Measurements from ENCODE around the gene YTHDC2. TPM values are rescaled to one million over a fixed set of nuclear protein-coding genes. Genes with fewer than 3 reads are reported as not detected.
"Not testable (repeated sequence)": the region's sequence is repeated elsewhere in the genome, so short reads cannot be mapped to it uniquely, and the experiment has no call there.

The YTHDC2 gene
- total RNA-seq, 2 donors from 2014 or later = 21.9 to 27.4 TPM

- Mint-ChIP-seq H3K9me3 (no peaks in the 10 kb centered on the region), H3K36me3 (ENCODE audit: insufficient read depth in 2 of 2) (peaks cover 9 to 10% of the 10 kb centered on the region in 2 donors), H3K4me1 (ENCODE audit: low read depth) (no peaks in the 10 kb centered on the region), H3K4me3 (no peak overlapping the region), H3K27ac (no peak overlapping the region), H3K27me3 (ENCODE audit: low read depth) (no peaks in the 10 kb centered on the region)
- ATAC-seq (replicated peaks in 1 of 2) = no peak
- DNase-seq = no peak
Measured at GRCh38 chr5:113578091-113578490, 64.6 kb downstream of the YTHDC2 start.

- H3K4me3 Mint-ChIP-seq = no peak overlapping the region
- ATAC-seq (replicated peaks in 1 of 2) (no peak), DNase-seq (no peak)
- no peaks in the 10 kb centered on the region for H3K4me1 Mint-ChIP-seq (ENCODE audit: low read depth)
- no peaks in the 10 kb centered on the region for H3K9me3 Mint-ChIP-seq
- H3K27ac Mint-ChIP-seq = no peak overlapping the region
- no peaks in the 10 kb centered on the region for H3K27me3 Mint-ChIP-seq (ENCODE audit: low read depth)
- H3K36me3 Mint-ChIP-seq (ENCODE audit: insufficient read depth in 2 of 2) = peaks cover 3 to 5% of the 10 kb centered on the region in 2 donors
Measured at GRCh38 chr5:113581388-113581787, 67.9 kb downstream of the YTHDC2 start.

GRCh38 chr5:113598150-113598549, 84.7 kb downstream of the YTHDC2 start:
- Mint-ChIP-seq H3K9me3 (no peaks in the 10 kb centered on the region), H3K27ac (no peak overlapping the region), H3K27me3 (ENCODE audit: low read depth) (no peaks in the 10 kb centered on the region), H3K4me1 (ENCODE audit: low read depth) (no peaks in the 10 kb centered on the region), H3K36me3 (ENCODE audit: insufficient read depth in 2 of 2) (no peaks in the 10 kb centered on the region), H3K4me3 (no peak overlapping the region)
- DNase-seq = no peak
- ATAC-seq (replicated peaks in 1 of 2) = no peak

- Mint-ChIP-seq H3K4me1 (ENCODE audit: low read depth) (no peaks in the 10 kb centered on the region), H3K9me3 (no peaks in the 10 kb centered on the region), H3K27ac (no peak overlapping the region)
Measured at GRCh38 chr5:113598926-113599325, 85.4 kb downstream of the YTHDC2 start.

GRCh38 chr5:113600255-113600905, 86.9 kb downstream of the YTHDC2 start:
- no peaks in the 10 kb centered on the region for H3K4me1 Mint-ChIP-seq (ENCODE audit: low read depth)
- H3K36me3 Mint-ChIP-seq (ENCODE audit: insufficient read depth in 2 of 2) = no peaks in the 10 kb centered on the region
- ATAC-seq (replicated peaks in 1 of 2) (no peak), DNase-seq (no peak)
- no peak overlapping the region for H3K4me3 Mint-ChIP-seq
- no peaks in the 10 kb centered on the region for H3K9me3 Mint-ChIP-seq
- peaks cover 4% of the 10 kb centered on the region for H3K27me3 Mint-ChIP-seq (ENCODE audit: low read depth)
- H3K27ac Mint-ChIP-seq = no peak overlapping the region

More at GRCh38 chr5:113598926-113599325, 85.4 kb downstream of the YTHDC2 start:
- Mint-ChIP-seq H3K36me3 (ENCODE audit: insufficient read depth in 2 of 2) (no peaks in the 10 kb centered on the region), H3K4me3 (no peak overlapping the region), H3K27me3 (ENCODE audit: low read depth) (no peaks in the 10 kb centered on the region)
- no peak for ATAC-seq (replicated peaks in 1 of 2)
- no peak for DNase-seq

- ATAC-seq (replicated peaks in 1 of 2) = no peak
- Mint-ChIP-seq H3K9me3 (no peaks in the 10 kb centered on the region), H3K27me3 (ENCODE audit: low read depth) (peaks cover 15% of the 10 kb centered on the region), H3K4me1 (ENCODE audit: low read depth) (peaks cover 6% of the 10 kb centered on the region), H3K36me3 (ENCODE audit: insufficient read depth in 2 of 2) (no peaks in the 10 kb centered on the region), H3K4me3 (no peak overlapping the region), H3K27ac (no peak overlapping the region)
- DNase-seq = no peak
Measured at GRCh38 chr5:113601423-113601822, 87.9 kb downstream of the YTHDC2 start.

GRCh38 chr5:113603246-113603645, 89.8 kb downstream of the YTHDC2 start:
- H3K36me3 Mint-ChIP-seq (ENCODE audit: insufficient read depth in 2 of 2); H3K9me3 Mint-ChIP-seq; H3K4me3 Mint-ChIP-seq; H3K4me1 Mint-ChIP-seq (ENCODE audit: low read depth); H3K27ac Mint-ChIP-seq; DNase-seq; ATAC-seq (replicated peaks in 1 of 2): not testable (repeated sequence)
- H3K27me3 Mint-ChIP-seq (ENCODE audit: low read depth) = peaks cover 16% of the 10 kb centered on the region

- peak; percentile 88 to 90 for ATAC-seq (replicated peaks in 1 of 2)
- Mint-ChIP-seq H3K4me1 (ENCODE audit: low read depth) (peaks cover 8% of the 10 kb centered on the region), H3K9me3 (no peaks in the 10 kb centered on the region), H3K27me3 (ENCODE audit: low read depth) (peaks cover 16% of the 10 kb centered on the region), H3K4me3 (peak overlapping the region in 1 of 2 donors; percentile 20), H3K36me3 (ENCODE audit: insufficient read depth in 2 of 2) (no peaks in the 10 kb centered on the region), H3K27ac (no peak overlapping the region)
- DNase-seq = peak; percentile 50 to 62
Measured at GRCh38 chr5:113606298-113607134, 93.0 kb downstream of the YTHDC2 start.

GRCh38 chr5:113607361-113607760, 93.9 kb downstream of the YTHDC2 start:
- H3K4me1 Mint-ChIP-seq (ENCODE audit: low read depth) = peaks cover 8% of the 10 kb centered on the region
- no peaks in the 10 kb centered on the region for H3K36me3 Mint-ChIP-seq (ENCODE audit: insufficient read depth in 2 of 2)
- H3K27ac Mint-ChIP-seq = no peak overlapping the region

GRCh38 chr5:113608113-113608596, 94.7 kb downstream of the YTHDC2 start:
- DNase-seq (no peak), ATAC-seq (replicated peaks in 1 of 2) (no peak)
- Mint-ChIP-seq H3K27ac (no peak overlapping the region), H3K4me1 (ENCODE audit: low read depth) (peaks cover 8% of the 10 kb centered on the region), H3K9me3 (no peaks in the 10 kb centered on the region), H3K4me3 (no peak overlapping the region), H3K27me3 (ENCODE audit: low read depth) (peaks cover 16% of the 10 kb centered on the region), H3K36me3 (ENCODE audit: insufficient read depth in 2 of 2) (no peaks in the 10 kb centered on the region)

More at GRCh38 chr5:113607361-113607760, 93.9 kb downstream of the YTHDC2 start:
- Mint-ChIP-seq H3K4me3 (no peak overlapping the region), H3K9me3 (no peaks in the 10 kb centered on the region), H3K27me3 (ENCODE audit: low read depth) (peaks cover 16% of the 10 kb centered on the region)
- DNase-seq (no peak), ATAC-seq (replicated peaks in 1 of 2) (no peak)

- Mint-ChIP-seq H3K27ac (no peak overlapping the region), H3K4me1 (ENCODE audit: low read depth) (no peaks in the 10 kb centered on the region), H3K27me3 (ENCODE audit: low read depth) (peaks cover 15% of the 10 kb centered on the region), H3K4me3 (no peak overlapping the region), H3K9me3 (no peaks in the 10 kb centered on the region), H3K36me3 (ENCODE audit: insufficient read depth in 2 of 2) (no peaks in the 10 kb centered on the region)
- DNase-seq = no peak
- ATAC-seq (replicated peaks in 1 of 2) = peak; percentile 52 to 53
Measured at GRCh38 chr5:113612060-113612496, 98.6 kb downstream of the YTHDC2 start.

GRCh38 chr5:113614191-113614590, 100.7 kb downstream of the YTHDC2 start:
- Mint-ChIP-seq H3K9me3 (no peaks in the 10 kb centered on the region), H3K4me3 (no peak overlapping the region), H3K4me1 (ENCODE audit: low read depth) (no peaks in the 10 kb centered on the region), H3K27ac (no peak overlapping the region), H3K36me3 (ENCODE audit: insufficient read depth in 2 of 2) (no peaks in the 10 kb centered on the region), H3K27me3 (ENCODE audit: low read depth) (peaks cover 15% of the 10 kb centered on the region)
- ATAC-seq (replicated peaks in 1 of 2) = no peak
- DNase-seq = no peak

- no peaks in the 10 kb centered on the region for H3K9me3 Mint-ChIP-seq
- H3K4me1 Mint-ChIP-seq (ENCODE audit: low read depth) = no peaks in the 10 kb centered on the region
- no peak overlapping the region for H3K27ac Mint-ChIP-seq
- DNase-seq (no peak), ATAC-seq (replicated peaks in 1 of 2) (no peak)
- H3K36me3 Mint-ChIP-seq (ENCODE audit: insufficient read depth in 2 of 2) = no peaks in the 10 kb centered on the region
- peaks cover 15% of the 10 kb centered on the region for H3K27me3 Mint-ChIP-seq (ENCODE audit: low read depth)
- H3K4me3 Mint-ChIP-seq = no peak overlapping the region
Measured at GRCh38 chr5:113615708-113616107, 102.2 kb downstream of the YTHDC2 start.
